OCI-LY1 (cell line): Measurements from ENCODE around the gene RNF214.

ENCODE experiments used
- H2AFZ ChIP-seq: fragments of 200-600 bp; sonication (generic), shearing (Covaris generic); 2 replicates; pipeline ENCODE4 v1.6.0; 2014; ENCODE audit warnings: antibody characterized with exemption, mild to moderate bottlenecking, low read length
- H3F3A ChIP-seq: fragments of 200-600 bp; sonication (generic), shearing (Covaris generic); 2 replicates; pipeline ENCODE4 v1.6.0; 2014; ENCODE audit warnings: mild to moderate bottlenecking, antibody characterized with exemption, low read length, moderate library complexity; ENCODE audit not compliant: insufficient read depth
- H3K27ac ChIP-seq: fragments of 200-600 bp; sonication (generic); 2 replicates; pipeline ENCODE4 v1.5.1; 2014; ENCODE audit warnings: low read length, mixed run types, mild to moderate bottlenecking, low read depth; ENCODE audit not compliant: poor library complexity, severe bottlenecking
- H3K27me3 ChIP-seq: fragments of 200-600 bp; sonication (generic); 2 replicates; pipeline ENCODE4 v1.6.0; 2014; ENCODE audit warnings: antibody characterized with exemption, mild to moderate bottlenecking, low read length, moderate library complexity; ENCODE audit not compliant: insufficient read depth
- H3K36me3 ChIP-seq: fragments of 200-600 bp; sonication (generic); 2 replicates; pipeline ENCODE4 v1.6.1; 2014; ENCODE audit warnings: mild to moderate bottlenecking, antibody characterized with exemption, low read length, moderate library complexity, mixed read lengths; ENCODE audit not compliant: insufficient read depth
- H3K4me1 ChIP-seq: fragments of 200-600 bp; sonication (generic); 2 replicates; pipeline ENCODE4 v1.5.1; 2014; ENCODE audit warnings: mild to moderate bottlenecking, low read length, moderate library complexity; ENCODE audit not compliant: insufficient read depth, severe bottlenecking
- H3K4me2 ChIP-seq: fragments of 200-600 bp; sonication (generic), shearing (Covaris generic); 2 replicates; pipeline ENCODE4 v1.6.1; 2014; ENCODE audit warnings: low read length
- H3K4me3 ChIP-seq: fragments of 200-600 bp; sonication (generic); 2 replicates; pipeline ENCODE4 v1.5.1; 2014; ENCODE audit warnings: low read length, low read depth, mild to moderate bottlenecking, mixed read lengths; ENCODE audit not compliant: poor library complexity, severe bottlenecking
- H3K79me2 ChIP-seq: fragments of 200-600 bp; shearing (Covaris generic); 2 replicates; pipeline ENCODE4 v1.6.1; 2016; ENCODE audit warnings: mixed run types, low read length, mixed read lengths; ENCODE audit not compliant: insufficient read depth
- H3K9ac ChIP-seq: fragments of 200-600 bp; sonication (generic), shearing (Covaris generic); 2 replicates; pipeline ENCODE4 v1.6.1; 2014; ENCODE audit warnings: mild to moderate bottlenecking, low read length, mixed read lengths
- H3K9me2 ChIP-seq: fragments of 200-600 bp; sonication (generic), shearing (Covaris generic); 2 replicates; pipeline ENCODE4 v1.6.1; 2014; ENCODE audit warnings: low read depth, mild to moderate bottlenecking, low read length, mixed read lengths
- H3K9me3 ChIP-seq: fragments of 200-600 bp; shearing (Covaris generic); 2 replicates; pipeline ENCODE4 v1.6.1; 2014; ENCODE audit warnings: low read length, mixed read lengths
- H4K20me1 ChIP-seq: fragments of 200-600 bp; sonication (generic), shearing (Covaris generic); 2 replicates; pipeline ENCODE4 v1.6.0; 2016; ENCODE audit warnings: mild to moderate bottlenecking, low read length; ENCODE audit not compliant: insufficient read depth
- CTCF ChIP-seq: fragments of 200-600 bp; sonication (generic), shearing (Covaris generic); IDR thresholded peaks from 2 replicates; pipeline ENCODE4 v1.5.1; 2017; ENCODE audit warnings: mild to moderate bottlenecking, antibody characterized with exemption, low read length, moderate library complexity, mixed read lengths
- EZH2 ChIP-seq: fragments of 200-600 bp; sonication (generic), shearing (Covaris generic); IDR thresholded peaks from 2 replicates; pipeline ENCODE4 v1.8.0; 2017; ENCODE audit warnings: borderline replicate concordance, mixed run types, mild to moderate bottlenecking, antibody characterized with exemption, low read length, moderate library complexity, mixed read lengths

RNF214 gene

GRCh38 chr11:117187428-117187798 lies 45.1 kb upstream of the RNF214 start:
- H3K4me1 ChIP-seq: peaks cover 13% of the 10 kb centered on the region
- TF ChIP-seq EZH2 (no peak), CTCF (no peak)
- no peaks in the 10 kb centered on the region for H3K27me3 ChIP-seq
- no peaks in the 10 kb centered on the region for H3K79me2 ChIP-seq
- no peaks in the 10 kb centered on the region for H3K9me2 ChIP-seq
- H3K9ac ChIP-seq: no peak overlapping the region
- no peaks in the 10 kb centered on the region for H3F3A ChIP-seq
- no peaks in the 10 kb centered on the region for H4K20me1 ChIP-seq
- no peak overlapping the region for H3K4me3 ChIP-seq
- H3K9me3 ChIP-seq: no peaks in the 10 kb centered on the region
- H3K4me2 ChIP-seq: no peak overlapping the region
- H2AFZ ChIP-seq: no peak overlapping the region
- H3K27ac ChIP-seq: no peak overlapping the region
- H3K36me3 ChIP-seq: peaks cover 20% of the 10 kb centered on the region; the same call in 1 of the 2 replicates

DNA sequence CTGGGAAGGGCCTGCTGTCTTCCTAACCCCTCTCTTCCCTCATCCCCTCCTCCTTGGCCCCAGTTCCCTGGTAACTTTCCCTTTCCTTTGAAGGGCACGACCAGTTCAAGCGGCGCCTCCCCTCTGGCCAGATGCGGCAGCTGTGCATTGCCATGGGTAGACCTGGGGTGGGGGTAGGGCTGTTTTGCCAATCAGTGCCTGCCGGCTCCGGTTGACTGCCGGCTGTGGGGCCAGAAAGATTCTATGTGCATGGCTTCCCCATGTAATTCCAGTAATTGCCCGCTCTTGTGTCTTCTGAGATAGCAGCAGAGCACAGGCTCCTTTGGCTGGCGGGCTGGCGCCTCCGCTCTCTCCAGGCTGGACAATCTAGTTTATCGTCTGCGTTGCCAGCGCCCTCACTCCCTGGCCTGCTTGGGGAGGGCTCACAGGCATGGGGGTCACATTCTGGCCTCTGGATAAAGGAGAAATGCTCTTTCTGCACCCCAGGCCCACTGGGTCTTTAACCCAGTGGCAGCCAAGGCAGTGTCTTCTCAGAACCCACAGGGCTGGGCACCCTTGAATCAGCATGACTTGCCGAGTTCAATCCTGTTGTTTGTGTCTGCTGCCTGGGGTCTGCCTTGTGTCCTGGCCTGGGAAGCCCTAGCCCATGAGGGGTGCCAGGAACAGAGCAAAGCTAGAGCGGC lies 44.5 kb upstream of the RNF214 start:
- Histone ChIP-seq H3K9me3 (no peaks in the 10 kb centered on the region), H3K4me2 (no peak overlapping the region), H3K4me1 (peaks cover 13% of the 10 kb centered on the region), H3K4me3 (no peak overlapping the region), H3F3A (no peaks in the 10 kb centered on the region), H3K36me3 (peaks cover 16% of the 10 kb centered on the region; the same call in 1 of the 2 replicates), H2AFZ (no peak overlapping the region), H3K9ac (no peak overlapping the region), H3K9me2 (no peaks in the 10 kb centered on the region), H4K20me1 (no peaks in the 10 kb centered on the region), H3K79me2 (no peaks in the 10 kb centered on the region), H3K27me3 (no peaks in the 10 kb centered on the region), H3K27ac (no peak overlapping the region)
- TF ChIP-seq EZH2 (no peak), CTCF (no peak)

- Histone ChIP-seq H3K4me3 (no peak overlapping the region), H3K27me3 (no peaks in the 10 kb centered on the region), H4K20me1 (no peaks in the 10 kb centered on the region), H3K9me2 (no peaks in the 10 kb centered on the region), H3K9ac (no peak overlapping the region), H3K79me2 (no peaks in the 10 kb centered on the region), H2AFZ (no peak overlapping the region), H3K4me2 (no peak overlapping the region), H3K4me1 (peaks cover 13% of the 10 kb centered on the region), H3K9me3 (no peaks in the 10 kb centered on the region), H3F3A (no peaks in the 10 kb centered on the region), H3K36me3 (peaks cover 16% of the 10 kb centered on the region; the same call in 1 of the 2 replicates), H3K27ac (no peak overlapping the region)
- TF ChIP-seq EZH2: no peak
- TF ChIP-seq CTCF: no peak
These were observed 43.8 kb upstream of the RNF214 start for GRCh38 chr11:117188620-117189081.
